Urinary bladder (tissue), 4 donors: ENCODE data around the gene GAPDHS. TPM values are rescaled to one million over a fixed set of nuclear protein-coding genes. Genes with fewer than 3 reads are reported as not detected.

ENCODE experiments used
- DNase-seq: peaks from one replicate; pipeline ENCODE4 v3.0.0-alpha.2; 2015; ENCODE audit errors: extremely low spot score
- H3K27ac ChIP-seq: one replicate; pipeline ENCODE4 v1.5.1; 2013; ENCODE audit warnings: low read depth, mild to moderate bottlenecking, moderate library complexity
- H3K36me3 ChIP-seq: one replicate; pipeline ENCODE4 v1.6.1; 2013; ENCODE audit warnings: mild to moderate bottlenecking, moderate library complexity; ENCODE audit not compliant: insufficient read depth
- H3K4me1 ChIP-seq: one replicate; pipeline ENCODE4 v1.6.1; 2013; ENCODE audit warnings: mild to moderate bottlenecking, moderate library complexity; ENCODE audit not compliant: insufficient read depth
- H3K4me3 ChIP-seq: one replicate; pipeline ENCODE4 v1.5.1; 2013; ENCODE audit warnings: low read depth, low read length
- WGBS: extraction: QIAGEN DNeasy Blood & Tissue Kit; methylation state at CpG from one replicate; pipeline ENCODE4 v1.1.7; 2013; 5-methylcytosine and 5-hydroxymethylcytosine counted together
- polyA plus RNA-seq: library from polyadenylated mRNA; stranded (reverse); fragments of 200-250 nt; gene quantifications from one replicate; pipeline ENCODE4 v1.2.3, GENCODE V29; 2013
- total RNA-seq: library from RNA; depleted of rRNA; stranded (reverse); fragments of >200 nt; gene quantifications from one replicate; pipeline ENCODE4 v1.2.3, GENCODE V29; 2014
- donor health status: healthy with polysubstance abuse.
- donor health status: healthy.

GAPDHS gene
- total and polyA plus RNA-seq, 2 donors = not detected

- H3K4me1 ChIP-seq = no peaks in the 10 kb centered on the region
- 64% methylated on average over 6 of the region's 6 CpGs for WGBS
- DNase-seq = no peak
- H3K27ac ChIP-seq = no peak overlapping the region
- H3K4me3 ChIP-seq = no peak overlapping the region
- H3K36me3 ChIP-seq = no peaks in the 10 kb centered on the region
Measured at GRCh38 chr19:35539314-35539713, 6.1 kb downstream of the GAPDHS start.

- Histone ChIP-seq H3K36me3 (no peaks in the 10 kb centered on the region), H3K27ac (no peak overlapping the region), H3K4me1 (no peaks in the 10 kb centered on the region), H3K4me3 (no peak overlapping the region)
- no peak for DNase-seq
- 92% methylated on average over 12 of the region's 12 CpGs for WGBS
Measured at GRCh38 chr19:35539850-35540249, 6.6 kb downstream of the GAPDHS start.

GRCh38 chr19:35540356-35540927, 7.2 kb downstream of the GAPDHS start:
- Histone ChIP-seq H3K27ac (no peak overlapping the region), H3K36me3 (no peaks in the 10 kb centered on the region), H3K4me1 (no peaks in the 10 kb centered on the region), H3K4me3 (no peak overlapping the region)
- 81% methylated on average over 7 of the region's 7 CpGs for WGBS
- no peak for DNase-seq

- Histone ChIP-seq H3K27ac (no peak overlapping the region), H3K36me3 (no peaks in the 10 kb centered on the region), H3K4me1 (no peaks in the 10 kb centered on the region), H3K4me3 (no peak overlapping the region)
- DNase-seq = no peak
- WGBS = 96% methylated on average over 11 of the region's 11 CpGs
Measured at GRCh38 chr19:35542209-35542608, 9.0 kb downstream of the GAPDHS start.

GRCh38 chr19:35543280-35544109, 10.2 kb downstream of the GAPDHS start:
- WGBS = 94% methylated on average over 15 of the region's 15 CpGs

GRCh38 chr19:35544110-35544802, 11.0 kb downstream of the GAPDHS start:
- H3K4me3 ChIP-seq = peak overlapping the region; percentile 91
- H3K4me1 ChIP-seq = no peaks in the 10 kb centered on the region
- DNase-seq = no peak
- no peak overlapping the region for H3K27ac ChIP-seq
- 72% methylated on average over 3 of the region's 3 CpGs for WGBS
- no peaks in the 10 kb centered on the region for H3K36me3 ChIP-seq

More at GRCh38 chr19:35543280-35544109, 10.2 kb downstream of the GAPDHS start:
- H3K4me1 ChIP-seq = no peaks in the 10 kb centered on the region
- no peaks in the 10 kb centered on the region for H3K36me3 ChIP-seq
- H3K4me3 ChIP-seq = no peak overlapping the region
- no peak overlapping the region for H3K27ac ChIP-seq
- no peak for DNase-seq

GRCh38 chr19:35545001-35545854, 12.0 kb downstream of the GAPDHS start, which contains the start of gene TMEM147:
TSS of gene TMEM147 (plus strand) at chr19:35545626. CDS start at chr19:35545740, 114 bp downstream.
- Histone ChIP-seq H3K36me3 (no peaks in the 10 kb centered on the region), H3K27ac (peak within 1 kb of the TSS; percentile 68), H3K4me1 (no peaks in the 10 kb centered on the region), H3K4me3 (peak within 1 kb of the TSS; percentile 91)
- DNase-seq = peak; percentile 43
- WGBS = under 1% methylated on average over 85 of the region's 85 CpGs

GRCh38 chr19:35545855-35546381, 12.7 kb downstream of the GAPDHS start:
- Histone ChIP-seq H3K4me1 (no peaks in the 10 kb centered on the region), H3K4me3 (peak overlapping the region; percentile 91), H3K27ac (peak overlapping the region; percentile 68), H3K36me3 (no peaks in the 10 kb centered on the region)
- no peak for DNase-seq
- WGBS = 3% methylated on average over 27 of the region's 27 CpGs

GRCh38 chr19:35546532-35546931, 13.3 kb downstream of the GAPDHS start:
- H3K27ac ChIP-seq = no peak overlapping the region
- H3K4me1 ChIP-seq = no peaks in the 10 kb centered on the region
- no peak for DNase-seq
- no peaks in the 10 kb centered on the region for H3K36me3 ChIP-seq
- WGBS = 82% methylated on average over 8 of the region's 8 CpGs
- H3K4me3 ChIP-seq = no peak overlapping the region

- Histone ChIP-seq H3K4me1 (no peaks in the 10 kb centered on the region), H3K27ac (no peak overlapping the region), H3K4me3 (no peak overlapping the region), H3K36me3 (no peaks in the 10 kb centered on the region)
- 20% methylated on average over 6 of the region's 6 CpGs for WGBS
- DNase-seq = no peak
Measured at GRCh38 chr19:35549174-35549788, 16.0 kb downstream of the GAPDHS start.

GRCh38 chr19:35549879-35550523, 16.7 kb downstream of the GAPDHS start:
- Histone ChIP-seq H3K4me1 (no peaks in the 10 kb centered on the region), H3K27ac (no peak overlapping the region), H3K36me3 (no peaks in the 10 kb centered on the region), H3K4me3 (no peak overlapping the region)
- 81% methylated on average over 15 of the region's 15 CpGs for WGBS
- DNase-seq = no peak

- H3K4me1 ChIP-seq = no peaks in the 10 kb centered on the region
- no peaks in the 10 kb centered on the region for H3K36me3 ChIP-seq
- no peak for DNase-seq
- no peak overlapping the region for H3K27ac ChIP-seq
- H3K4me3 ChIP-seq = no peak overlapping the region
- WGBS = 85% methylated on average over 21 of the region's 21 CpGs
Measured at GRCh38 chr19:35551091-35551810, 18.0 kb downstream of the GAPDHS start.
